Left colon (tissue), 2 donors: ENCODE data around the gene CSF2RB. TPM values are rescaled to one million over a fixed set of nuclear protein-coding genes. Genes with fewer than 3 reads are reported as not detected.

Experiments
- ATAC-seq: fragments of 200-7000 bp; cut with Tn5 transposase; one replicate; pipeline ENCODE4 v1.9.1; 2020; ENCODE audit warnings: mild to moderate bottlenecking, moderate library complexity
- DNase-seq, 2 donors: peaks; one replicate each; pipeline ENCODE4 v3.0.0-alpha.2; 2020
- intact Hi-C, 2 donors: fragments of 100-400 bp; cut with DNase I in 1 of 2; cut with micrococcal nuclease in 1 of 2; formaldehyde crosslinking; loops; one replicate each; pipeline versions ENCODE4 v1.11.2 to v1.14.0; 2022; cut with DNase I, micrococcal nuclease
- total RNA-seq, 2 donors: library from RNA; stranded (reverse); fragmentation: NEBNext Ultra II Directional; extraction: Animal tissue kit (Norgen Biotek cat#: 25700); gene quantifications; one replicate each; pipeline ENCODE4 v1.2.1, GENCODE V29; 2021
- donor health status: DM: no; HTN: no; CAD: no.
- donor health status: DM: yes; HTN: yes; CAD: no.

The CSF2RB gene
- total RNA-seq, 2 donors from 2014 or later: 2.9 to 5.6 TPM

- no peak for DNase-seq
- no peak for ATAC-seq
- intact Hi-C loops: no loop called here
Observed at GRCh38 chr22:36953239-36954080, 40.0 kb downstream of the CSF2RB start.

DNA sequence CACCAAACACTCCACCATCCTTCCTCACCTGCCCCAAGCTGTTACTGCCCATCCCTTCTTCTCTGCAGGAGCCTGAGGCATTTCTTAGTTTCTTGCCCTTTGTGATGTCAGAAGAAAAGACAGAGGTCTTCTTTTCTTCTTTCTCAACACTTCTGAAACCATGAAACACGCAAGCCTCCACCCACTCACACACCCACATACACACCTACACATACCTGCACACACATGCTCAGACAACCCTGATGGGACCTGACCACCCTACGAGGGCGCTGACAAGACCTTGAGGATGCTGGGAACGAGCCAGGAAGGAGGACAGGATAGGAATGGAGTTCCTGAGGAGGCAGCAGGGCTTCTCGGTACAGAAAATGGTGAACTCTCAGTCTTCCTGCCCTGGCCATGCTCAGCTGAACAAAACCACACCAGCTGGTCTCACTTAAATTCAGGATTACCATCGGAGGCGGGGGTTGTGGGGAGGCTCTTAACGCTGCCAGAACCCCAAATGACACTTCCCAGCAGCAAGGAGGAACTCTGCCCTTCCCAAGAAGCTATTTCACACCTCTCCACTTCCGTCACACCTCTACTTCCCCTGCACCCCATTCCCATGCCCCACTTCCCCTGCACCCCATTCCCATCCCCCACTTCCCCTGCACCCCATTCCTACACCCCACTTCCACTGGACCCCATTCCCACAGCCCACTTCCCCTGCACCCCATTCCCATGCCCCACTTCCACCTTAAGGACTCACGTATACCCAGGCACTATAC is 41.0 kb downstream of the CSF2RB start:
- ATAC-seq (no peak), DNase-seq (no peak)
- intact Hi-C loops: no loop called here

DNA sequence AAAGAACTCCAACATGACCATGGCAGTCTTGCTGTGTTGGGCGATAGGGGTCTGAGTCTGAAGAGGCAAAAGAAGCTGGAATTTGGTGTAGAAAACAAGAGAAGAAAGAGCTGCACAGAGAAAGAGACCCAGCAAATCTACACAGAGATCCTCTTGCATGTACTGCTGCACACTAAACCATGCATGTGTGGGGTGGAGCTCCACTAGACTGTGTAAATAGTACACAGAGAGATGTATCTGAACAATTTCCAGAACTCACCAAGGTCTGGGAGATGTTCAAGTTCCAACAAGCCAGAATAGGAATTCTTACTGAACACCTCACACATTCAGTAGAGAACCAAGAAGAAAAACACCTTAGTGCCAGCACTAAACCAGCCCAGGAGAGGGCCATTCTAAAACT is 42.3 kb downstream of the CSF2RB start:
- intact Hi-C loops: no loop called here
- DNase-seq (no peak), ATAC-seq (no peak)

DNA sequence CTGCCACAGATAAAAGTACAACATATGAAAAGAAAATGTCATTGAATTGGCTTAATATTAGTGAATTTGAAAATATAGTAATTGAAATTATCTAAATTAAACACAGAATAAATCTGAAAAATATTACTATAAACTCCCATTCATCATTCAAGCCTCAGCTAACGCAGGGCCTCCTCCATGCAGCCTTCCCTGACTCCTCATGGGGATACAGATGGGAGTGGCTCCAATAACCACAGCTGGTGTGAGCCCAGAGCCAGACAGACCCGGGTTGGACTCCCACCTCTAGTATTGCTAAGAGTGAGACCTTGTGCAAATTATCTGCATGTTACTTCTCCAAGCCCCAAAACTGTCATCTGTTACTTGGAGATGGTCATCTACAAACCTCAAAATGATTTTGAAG is 44.9 kb downstream of the CSF2RB start:
- DNase-seq (no peak), ATAC-seq (no peak)
- intact Hi-C loops: no loop called here

DNA sequence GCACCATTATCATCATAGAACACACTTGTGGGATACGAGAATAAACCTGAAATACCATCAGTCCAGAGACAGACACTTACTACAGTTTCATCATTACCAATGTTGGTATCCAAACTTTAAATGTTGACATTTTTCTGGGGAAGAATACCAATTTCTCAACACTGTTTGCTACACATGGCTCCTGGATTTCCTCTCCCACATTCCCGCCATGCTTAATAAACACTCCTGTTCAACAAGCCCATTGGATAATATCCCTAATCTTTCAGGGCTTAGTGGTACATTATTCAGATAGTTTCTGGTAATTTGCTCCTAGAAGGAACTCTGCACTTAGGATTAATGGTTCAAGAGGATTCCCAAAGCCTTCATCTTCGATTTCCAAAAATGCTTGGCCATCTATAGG is 48.2 kb downstream of the CSF2RB start:
- intact Hi-C loops: no loop called here
- no peak for DNase-seq
- no peak for ATAC-seq

- ATAC-seq (no peak), DNase-seq (no peak)
- intact Hi-C loops: no loop called here
Observed at GRCh38 chr22:36963302-36963701, 49.9 kb downstream of the CSF2RB start.

DNA sequence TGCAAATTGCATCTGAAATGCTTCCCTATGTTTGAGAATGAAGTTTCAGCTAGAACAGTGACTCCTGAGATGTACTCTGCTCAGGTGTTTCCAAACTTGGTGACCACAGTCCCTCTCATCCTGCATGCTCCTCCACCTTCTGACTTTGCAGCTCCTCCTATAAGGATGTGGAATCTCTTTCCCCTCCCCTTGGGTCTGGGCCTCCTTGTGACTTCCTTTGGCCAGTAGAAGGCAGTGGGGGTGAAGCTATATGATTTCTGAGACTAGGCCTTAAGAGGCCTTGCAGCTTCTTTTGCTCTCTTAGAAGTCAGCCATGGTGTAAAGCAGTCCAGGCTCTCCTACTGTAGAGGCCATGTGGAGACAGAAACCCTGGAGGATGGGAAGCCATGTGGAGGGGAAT is 50.7 kb downstream of the CSF2RB start:
- DNase-seq (no peak), ATAC-seq (no peak)
- intact Hi-C loops: no loop called here

- ATAC-seq: no peak
- intact Hi-C loops: no loop called here
Observed at GRCh38 chr22:36965696-36966095, 52.3 kb downstream of the CSF2RB start.

GRCh38 chr22:36966851-36967540 is 53.6 kb downstream of the CSF2RB start:
- intact Hi-C loops: no loop called here
- DNase-seq (no peak), ATAC-seq (no peak)

More at GRCh38 chr22:36965696-36966095, 52.3 kb downstream of the CSF2RB start:
- DNase-seq: no peak

DNA sequence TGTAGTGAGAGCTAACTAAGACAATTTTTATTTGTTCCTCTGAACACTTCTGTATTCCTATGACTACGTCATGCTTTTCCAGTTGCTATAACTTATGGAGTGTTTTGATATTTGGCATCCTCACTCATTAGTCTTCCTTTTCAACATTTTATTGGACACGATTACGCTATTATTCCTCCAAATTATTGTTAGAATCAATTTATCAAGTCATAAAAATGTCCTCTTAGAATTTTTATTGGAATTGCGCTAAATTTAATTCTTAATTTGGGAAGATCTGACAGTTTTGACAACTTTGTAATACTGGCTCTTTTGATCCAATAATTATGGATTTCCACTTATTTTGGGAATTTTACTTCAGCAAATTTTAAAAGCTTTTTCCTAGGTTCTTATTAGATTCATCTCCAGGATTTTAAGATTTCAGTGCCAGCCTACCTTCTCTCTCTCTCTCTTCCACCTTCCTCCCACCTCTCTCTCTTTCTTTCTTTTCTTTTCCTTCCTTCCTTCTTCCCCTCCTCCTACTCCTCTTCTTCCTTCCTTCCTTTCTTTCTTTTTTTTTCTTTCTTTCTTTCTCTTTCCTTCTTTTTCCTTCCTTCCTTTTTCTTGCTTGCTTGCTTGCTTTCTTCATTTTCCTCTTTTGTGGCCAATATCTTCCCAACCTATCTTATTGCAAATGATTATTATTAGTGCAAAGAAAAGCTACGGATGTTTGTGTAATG is 55.0 kb downstream of the CSF2RB start:
- intact Hi-C loops: no loop called here
- DNase-seq: no peak
- no peak for ATAC-seq

GRCh38 chr22:36971341-36972125 is 58.1 kb downstream of the CSF2RB start:
- DNase-seq (no peak), ATAC-seq (peak; percentile 41)
- intact Hi-C loops: no loop called here

GRCh38 chr22:36976606-36977005 is 63.2 kb downstream of the CSF2RB start:
- DNase-seq: no peak
- intact Hi-C loops: loop anchor here in 1 of 2 donors (5.0 kb wide), 2 partner anchors 119 to 194 kb away; no protein-coding TSS in a partner anchor
- ATAC-seq: no peak

- ATAC-seq: peak; percentile 81
- DNase-seq: peak; percentile 79 to 90
- intact Hi-C loops: loop anchor here in 1 of 2 donors (5.0 kb wide), 2 partner anchors 120 to 195 kb away; no protein-coding TSS in a partner anchor
Observed at GRCh38 chr22:36977401-36977861, 64.0 kb downstream of the CSF2RB start.

DNA sequence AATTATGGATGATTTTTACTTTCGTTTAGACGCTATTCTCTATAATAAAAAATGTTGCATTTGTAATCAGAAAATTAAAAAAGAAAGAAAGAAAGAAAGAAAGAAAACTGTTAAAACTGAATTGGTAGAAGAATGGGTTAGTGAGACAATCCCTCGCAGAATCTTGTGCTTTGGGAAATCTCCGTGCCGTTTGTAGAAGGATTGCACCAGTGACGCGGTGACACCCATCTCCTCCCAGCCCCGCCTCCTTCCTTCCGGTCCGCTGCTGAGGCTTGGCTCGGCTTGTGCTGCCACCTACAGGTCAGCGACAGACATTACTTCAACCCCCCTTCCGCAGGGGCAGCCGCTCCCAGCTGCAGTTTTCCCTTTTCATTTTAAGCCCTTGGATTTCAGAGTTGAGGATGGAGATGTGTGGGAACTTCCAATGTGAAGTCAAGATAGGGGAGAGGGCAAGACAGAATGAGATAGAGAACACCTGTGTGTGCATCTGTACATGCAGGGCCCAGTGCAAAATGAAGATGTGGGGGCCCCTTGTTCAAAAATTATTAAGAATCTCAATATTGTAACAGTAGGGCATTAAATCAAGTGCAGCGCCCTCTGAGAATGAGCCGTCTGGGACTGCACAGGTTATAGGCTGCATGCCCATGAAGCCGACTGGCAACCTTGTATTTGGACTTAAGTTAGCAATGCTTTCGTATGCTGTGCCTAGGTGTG is 64.7 kb downstream of the CSF2RB start:
- DNase-seq: peak; percentile 90 to 93
- peak; percentile 96 for ATAC-seq
- intact Hi-C loops: loop anchor here in 1 of 2 donors (5.0 kb wide), 2 partner anchors 121 to 196 kb away; no protein-coding TSS in a partner anchor

DNA sequence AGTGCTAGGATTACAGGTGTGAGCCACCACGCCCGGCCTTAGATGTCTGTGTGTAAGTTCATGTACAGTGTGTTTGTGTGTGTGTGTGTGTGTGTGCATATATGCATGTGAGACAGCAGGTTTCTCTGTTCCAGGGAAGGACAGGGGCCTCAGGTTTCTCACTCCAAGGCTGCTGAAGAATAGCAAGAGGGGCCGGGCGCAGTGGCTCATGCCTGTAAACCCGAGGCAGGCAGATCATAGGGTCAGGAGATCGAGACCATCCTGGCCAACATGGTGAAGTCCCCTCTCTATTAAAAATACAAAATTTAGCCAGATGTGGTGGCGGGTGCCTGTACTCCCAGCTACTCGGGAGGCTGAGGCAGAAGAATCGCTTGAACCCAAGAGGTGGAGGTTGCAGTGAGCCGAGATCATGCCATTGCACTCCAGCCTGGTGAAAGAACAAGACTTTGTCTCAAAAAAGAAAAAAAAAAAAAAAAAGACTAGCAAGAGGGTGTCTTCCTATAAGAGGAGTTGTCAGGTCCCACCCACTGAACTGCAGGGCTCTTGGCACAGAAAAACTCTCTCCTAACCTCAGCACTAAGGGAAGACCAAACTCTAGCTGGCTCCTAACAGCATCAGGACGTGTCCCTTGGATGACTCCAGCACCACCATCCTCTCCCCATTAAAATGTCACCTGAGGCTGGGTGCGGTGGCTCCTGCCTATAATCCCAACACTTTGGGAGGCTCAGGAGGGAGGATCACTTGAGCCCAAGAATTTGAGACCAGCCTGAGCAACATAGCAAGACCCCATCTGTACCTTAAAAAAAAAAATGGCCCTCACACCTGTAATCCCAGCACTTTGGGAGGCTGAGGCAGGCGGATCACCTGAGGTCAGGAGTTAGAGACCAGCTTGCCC is 65.8 kb downstream of the CSF2RB start:
- no peak for ATAC-seq
- DNase-seq: no peak
- intact Hi-C loops: loop anchor here in 1 of 2 donors (5.0 kb wide), 2 partner anchors 122 to 197 kb away; no protein-coding TSS in a partner anchor

GRCh38 chr22:36981247-36981775 is 67.9 kb downstream of the CSF2RB start:
- intact Hi-C loops: no loop called here
- DNase-seq (no peak), ATAC-seq (no peak)
